HG02943 (cell line): Measurements from ENCODE around the gene CRAT.
"Not testable (repeated sequence)": the region's sequence is repeated elsewhere in the genome, so short reads cannot be mapped to it uniquely, and the experiment has no call there.

Experiments
- ATAC-seq: cut with Tn5 transposase; IDR thresholded peaks from one replicate; pipeline ENCODE4 v1.9.1; 2021; ENCODE audit warnings: mild to moderate bottlenecking, low read depth, moderate library complexity; ENCODE audit not compliant: unreplicated experiment

CRAT gene

DNA sequence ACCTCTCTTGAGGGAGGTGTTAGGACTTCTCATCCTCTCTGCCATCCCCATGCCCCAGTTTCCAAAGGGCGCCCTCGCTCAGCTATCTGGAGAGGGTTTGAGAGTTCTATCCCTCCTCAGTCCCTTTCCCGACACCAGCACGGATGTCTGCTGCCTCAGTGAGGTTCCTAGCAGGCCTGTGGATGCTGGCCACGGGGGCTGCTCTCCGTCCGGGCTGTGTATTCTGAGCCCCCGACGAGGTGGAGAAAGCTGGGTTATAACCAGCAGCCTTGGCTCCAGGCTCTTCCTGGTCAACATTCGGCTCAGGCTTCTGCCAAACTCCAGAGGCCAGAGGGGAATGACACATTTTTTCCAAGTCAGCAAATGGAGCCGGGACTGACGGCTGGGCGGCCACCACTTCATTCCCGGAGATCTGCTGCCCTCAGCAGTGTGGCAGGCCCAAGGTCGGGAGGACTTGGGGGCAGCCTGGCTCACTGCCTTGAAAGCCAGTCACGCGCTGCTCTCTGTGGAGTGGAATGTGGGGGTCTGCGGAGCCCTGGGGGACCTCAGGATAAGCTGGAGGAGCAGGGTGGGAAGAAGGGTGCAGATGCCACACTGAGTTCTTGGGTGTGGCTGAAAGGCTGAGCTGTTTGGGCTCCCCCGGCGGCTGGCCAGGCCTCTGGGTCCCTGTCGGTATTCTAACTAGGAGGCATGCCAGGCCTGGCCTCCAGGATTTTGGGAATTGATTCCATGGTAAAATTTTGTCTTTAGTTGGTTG lies 28.1 kb upstream of the CRAT start:
- ATAC-seq, result no peak

GRCh38 chr9:129138144-129138462 lies 27.5 kb upstream of the CRAT start:
- ATAC-seq, result no peak

DNA sequence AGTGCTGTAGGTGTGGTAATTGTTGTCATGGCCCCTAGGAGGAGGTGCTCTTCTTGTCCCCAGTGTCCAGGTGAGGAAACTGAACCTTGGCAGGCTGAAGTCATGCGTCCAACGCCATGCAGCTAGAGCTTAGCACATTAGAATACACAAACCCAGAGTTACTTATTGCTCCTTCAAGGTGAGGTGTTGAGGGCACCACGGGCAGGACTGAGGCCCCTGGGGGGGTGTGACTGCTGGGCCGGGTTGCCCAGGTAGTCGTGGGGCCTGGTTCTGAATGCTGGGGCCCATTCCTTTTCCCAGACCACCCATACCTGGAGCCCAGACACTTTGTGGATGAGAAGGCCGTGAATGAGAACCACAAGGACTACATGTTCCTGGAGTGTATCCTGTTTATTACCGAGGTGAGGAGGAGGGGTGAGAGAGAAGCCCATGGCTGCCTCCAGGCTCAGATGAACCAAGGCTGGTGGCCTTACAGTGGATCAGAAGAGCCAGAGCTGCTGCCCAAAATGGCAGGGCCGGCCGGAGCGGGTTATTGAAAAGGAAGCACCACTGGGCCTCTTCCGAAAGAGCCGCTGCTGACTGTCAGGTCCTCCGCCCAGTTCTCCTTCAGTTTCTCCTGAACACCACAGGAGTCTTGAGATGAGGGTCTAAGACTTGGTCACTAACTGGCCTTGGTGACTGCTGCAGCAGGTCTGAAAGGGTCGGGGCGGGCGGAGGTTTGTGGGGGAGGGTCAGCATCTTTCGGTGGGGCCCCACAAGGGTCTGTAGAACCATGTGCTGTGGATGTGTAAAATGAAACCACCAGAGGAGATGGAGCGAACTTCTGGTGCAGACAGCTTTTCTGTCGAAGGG lies 26.9 kb upstream of the CRAT start:
- no peak for ATAC-seq

GRCh38 chr9:129136446-129137035 lies 25.9 kb upstream of the CRAT start:
- no peak for ATAC-seq

- no peak for ATAC-seq
These were observed 24.9 kb upstream of the CRAT start for GRCh38 chr9:129135476-129135875.

GRCh38 chr9:129133082-129133481 lies 22.5 kb upstream of the CRAT start:
- no peak for ATAC-seq

DNA sequence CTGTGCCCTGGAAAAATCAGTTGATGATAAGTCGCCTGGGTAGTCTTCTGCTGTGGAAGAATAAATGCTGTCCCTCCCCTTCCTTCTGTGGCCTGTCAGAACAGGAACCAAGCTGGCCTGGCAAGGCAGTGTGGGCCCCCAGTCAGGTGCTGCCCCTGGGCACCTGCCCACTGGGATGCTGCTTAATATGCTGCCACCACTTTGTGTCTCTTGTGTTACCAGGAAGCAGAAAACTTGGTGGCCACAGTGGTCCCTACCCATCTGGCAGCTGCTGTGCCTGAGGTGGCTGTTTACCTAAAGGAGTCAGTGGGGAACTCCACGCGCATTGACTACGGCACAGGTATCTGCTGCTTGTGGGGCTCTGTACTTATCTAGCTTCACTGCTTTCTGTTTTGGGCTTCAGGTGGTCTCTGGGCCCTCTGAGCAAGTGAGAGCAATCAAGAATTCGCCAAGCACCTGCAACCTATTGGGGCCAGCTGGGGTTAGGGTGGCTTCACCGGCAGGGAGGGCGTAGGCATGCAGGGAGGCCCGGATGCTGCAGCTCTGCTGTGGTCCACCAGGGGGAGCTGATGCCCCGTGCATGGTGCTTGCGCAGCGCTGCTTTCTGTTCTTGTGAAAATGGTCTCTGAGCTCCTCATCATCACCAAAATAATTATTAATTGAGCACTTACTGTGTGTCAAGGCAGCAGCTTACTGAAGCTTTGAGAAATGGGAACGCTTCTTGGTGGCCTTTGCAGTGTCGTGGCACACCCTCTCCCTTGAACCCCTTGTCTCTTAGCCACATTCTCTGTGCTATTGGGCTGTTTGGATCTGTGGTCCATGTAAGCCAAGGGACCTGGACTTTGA lies 20.9 kb upstream of the CRAT start:
- ATAC-seq, result no peak

GRCh38 chr9:129130791-129131190 lies 20.2 kb upstream of the CRAT start:
- ATAC-seq, result no peak

DNA sequence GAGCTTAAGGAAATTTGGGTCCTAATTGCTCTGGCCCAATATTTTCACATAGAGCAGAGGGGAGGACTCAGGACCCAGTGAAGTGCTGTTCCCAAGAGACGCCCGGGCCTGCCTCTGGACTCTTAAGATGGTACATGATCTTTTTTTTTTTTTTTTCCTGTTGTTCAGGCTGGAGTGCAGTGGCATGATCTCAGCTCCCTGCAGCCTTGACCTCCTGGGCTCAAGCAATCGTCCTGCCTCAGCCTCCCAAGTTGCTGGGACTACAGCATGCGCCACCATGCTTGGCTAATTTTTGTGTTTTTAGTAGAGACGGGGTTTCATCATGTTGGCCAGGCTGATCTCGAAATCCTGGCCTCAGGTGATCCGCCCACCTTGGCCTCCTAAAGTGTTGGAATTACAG lies 19.7 kb upstream of the CRAT start:
- ATAC-seq, result not testable (repeated sequence)

GRCh38 chr9:129128689-129129088 lies 18.1 kb upstream of the CRAT start:
- no peak for ATAC-seq

DNA sequence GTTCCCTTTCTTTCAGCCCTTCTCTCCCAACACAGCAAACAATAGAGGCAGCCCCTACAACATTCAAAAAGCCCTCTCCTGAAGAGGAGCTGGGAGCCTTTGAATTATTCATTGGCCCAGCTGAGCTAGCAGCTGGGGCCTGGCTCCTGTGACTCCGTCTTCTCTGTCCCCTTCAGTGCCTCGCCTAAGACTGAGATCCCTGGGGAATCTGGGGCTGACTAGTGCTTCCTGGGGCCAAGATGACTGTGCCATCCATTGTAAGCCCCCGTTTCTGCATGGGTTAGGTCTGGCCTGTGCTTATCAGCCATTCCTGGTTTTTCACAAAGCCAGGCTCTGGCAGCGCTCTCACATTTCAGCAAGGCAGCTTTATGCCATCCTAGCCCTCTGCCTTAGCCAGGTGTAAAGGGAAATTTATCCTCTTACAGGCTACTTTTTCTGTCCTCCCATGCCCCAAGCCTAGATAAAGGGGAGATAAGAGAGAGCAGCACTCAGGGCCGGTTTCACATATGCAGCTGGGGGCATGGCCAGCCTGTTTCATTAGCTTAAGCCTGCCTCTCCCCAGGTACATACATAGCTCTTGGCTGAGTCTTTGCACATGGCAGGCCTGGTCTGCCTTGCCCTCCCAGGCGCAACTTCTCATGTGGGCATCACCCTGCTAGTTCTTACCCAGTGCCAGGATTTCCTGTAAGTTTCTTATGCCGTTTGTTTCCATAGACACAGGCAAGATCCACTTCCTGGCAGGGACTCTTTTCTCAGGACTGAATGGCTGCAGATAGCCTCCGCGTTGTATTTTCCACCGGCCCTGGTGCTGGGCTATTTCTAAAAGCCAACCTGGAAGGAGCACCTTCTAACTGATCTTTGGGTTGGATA lies 16.4 kb upstream of the CRAT start:
- ATAC-seq, result no peak

- ATAC-seq, result no peak
These were observed 14.9 kb upstream of the CRAT start for GRCh38 chr9:129125478-129125877.

DNA sequence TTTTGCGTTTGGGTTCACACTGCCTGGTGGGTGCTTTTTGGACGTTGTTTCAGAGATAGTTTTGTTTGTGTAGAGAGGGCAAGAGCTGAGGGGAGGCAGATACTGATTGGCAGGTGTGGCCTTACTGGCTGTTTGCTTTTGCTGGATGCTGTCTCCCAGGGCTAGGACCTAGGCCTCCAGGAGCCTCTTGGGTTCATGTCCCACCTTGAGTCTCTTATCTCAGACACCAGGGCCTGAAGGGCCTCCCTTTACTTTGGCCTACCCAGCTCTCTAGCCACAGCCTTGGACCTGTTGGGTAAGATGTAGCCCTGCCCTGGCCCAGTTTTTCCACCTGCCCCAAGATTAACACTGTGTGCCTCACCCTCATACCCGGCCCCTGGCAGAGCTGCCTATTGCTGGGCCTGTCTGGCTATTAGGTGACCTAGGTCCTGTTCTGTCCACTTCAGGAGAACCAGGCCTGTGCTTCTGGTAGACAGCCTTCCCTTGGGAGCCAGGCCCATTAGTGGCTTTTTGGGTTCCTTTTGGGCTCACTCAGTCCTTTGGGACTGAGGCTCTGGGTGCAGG lies 14.0 kb upstream of the CRAT start:
- ATAC-seq, result no peak

- not testable (repeated sequence) for ATAC-seq
These were observed 12.4 kb upstream of the CRAT start for GRCh38 chr9:129122976-129123375.

- ATAC-seq, result no peak
These were observed 11.5 kb upstream of the CRAT start for GRCh38 chr9:129122133-129122532.

- no peak for ATAC-seq
These were observed 10.9 kb upstream of the CRAT start for GRCh38 chr9:129121483-129121882.

DNA sequence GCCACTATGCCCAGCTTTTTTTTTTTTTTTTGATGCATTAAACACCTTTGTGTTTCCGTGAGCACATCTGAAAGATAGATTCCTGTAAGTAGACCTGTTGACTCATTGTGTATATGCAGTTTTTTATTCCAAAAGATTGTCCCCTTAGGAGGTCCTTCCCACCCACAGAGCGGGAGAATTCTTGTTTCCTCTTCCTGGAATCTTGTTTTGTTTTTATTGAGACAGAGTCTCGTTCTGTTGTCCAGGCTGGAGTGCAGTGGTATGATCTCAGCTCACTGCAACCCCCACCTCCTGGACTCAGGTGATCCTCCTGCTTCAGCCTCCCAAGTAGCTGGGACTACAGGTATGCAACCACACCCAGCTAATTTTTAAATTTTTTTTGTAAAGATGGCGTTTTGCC lies 8.2 kb upstream of the CRAT start:
- no peak for ATAC-seq

DNA sequence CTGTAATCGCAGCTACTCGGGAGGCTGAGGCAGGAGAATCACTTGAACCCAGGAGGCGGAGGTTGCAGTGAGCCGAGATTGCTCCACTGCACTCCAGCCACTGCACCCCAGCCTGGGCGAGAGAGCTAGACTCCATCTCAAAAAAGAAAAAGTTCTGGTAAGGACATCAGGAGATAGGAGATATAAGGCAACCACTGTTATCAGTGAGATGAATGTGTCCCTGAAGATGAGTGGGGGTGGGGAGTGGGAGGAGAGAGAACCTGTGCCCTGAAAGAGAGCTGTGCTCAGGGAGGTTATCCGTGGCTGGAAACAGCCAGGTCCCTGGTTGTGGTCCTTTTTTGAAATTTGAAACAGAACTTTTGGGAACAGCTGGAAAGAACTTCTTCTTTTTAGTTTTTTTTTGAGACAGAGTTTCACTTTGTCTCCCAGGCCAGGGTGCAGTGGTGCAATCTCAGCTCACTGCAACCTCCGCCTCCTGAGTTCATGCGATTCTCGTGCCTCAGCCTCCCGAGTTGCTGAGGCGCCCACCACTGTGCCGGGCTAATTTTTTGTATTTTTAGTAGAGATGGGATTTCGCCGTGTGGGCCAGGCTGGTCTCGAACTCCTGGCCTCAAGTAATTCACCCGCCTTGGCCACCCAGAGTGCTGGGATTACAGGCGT lies 3.2 kb upstream of the CRAT start:
- ATAC-seq, result no peak

- ATAC-seq, result not testable (repeated sequence)
These were observed 1.9 kb upstream of the CRAT start for GRCh38 chr9:129112526-129112925.
